Measurements from ENCODE around the gene CALML3.

DNA sequence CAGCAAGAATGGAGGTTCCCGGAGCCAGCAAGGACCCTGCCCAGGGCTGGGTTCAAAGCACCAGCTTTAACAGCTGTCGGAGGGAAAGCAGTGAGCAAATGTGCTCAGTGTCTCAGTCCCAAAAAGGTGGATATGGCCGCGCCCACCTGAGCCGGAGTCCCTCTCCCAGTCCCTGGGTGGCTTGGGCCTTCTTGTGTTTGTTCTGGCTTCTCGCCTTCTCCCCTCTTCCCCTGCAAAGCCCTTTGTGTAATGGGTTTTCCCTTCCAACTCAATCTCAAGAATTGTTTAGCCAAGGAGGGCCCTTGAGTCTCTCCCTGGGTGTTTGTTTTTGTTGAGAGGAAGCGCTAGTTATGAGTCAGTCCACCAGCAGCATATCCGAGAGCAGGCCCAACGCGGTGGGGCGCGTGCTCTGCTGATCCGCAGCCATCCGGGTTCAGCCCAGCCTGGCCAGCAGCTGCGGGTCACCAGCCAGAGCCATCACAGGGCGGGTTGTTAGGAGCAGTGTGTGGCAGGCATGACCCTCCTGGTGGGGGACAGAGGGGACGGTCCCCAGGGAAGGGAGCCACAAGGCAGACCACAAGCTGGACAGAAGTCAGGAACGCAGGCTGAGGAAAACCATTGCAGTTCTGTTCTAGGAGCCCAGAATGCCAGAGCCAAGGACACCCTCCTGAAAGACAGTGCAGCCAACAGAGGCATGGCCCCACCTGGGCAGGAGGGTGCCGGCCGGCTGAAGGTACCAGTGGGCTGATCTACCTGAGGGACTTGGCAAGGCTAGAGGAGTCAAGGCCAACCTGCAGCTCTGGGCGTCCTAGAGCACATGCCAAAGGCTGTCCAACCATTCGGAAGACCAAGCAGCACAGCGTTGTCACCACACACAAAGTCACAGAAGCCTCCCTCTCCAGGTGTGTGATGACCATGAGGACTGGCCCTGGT, 21.3 kb downstream of the CALML3 start:
- TF ChIP-seq, protein P1, sequence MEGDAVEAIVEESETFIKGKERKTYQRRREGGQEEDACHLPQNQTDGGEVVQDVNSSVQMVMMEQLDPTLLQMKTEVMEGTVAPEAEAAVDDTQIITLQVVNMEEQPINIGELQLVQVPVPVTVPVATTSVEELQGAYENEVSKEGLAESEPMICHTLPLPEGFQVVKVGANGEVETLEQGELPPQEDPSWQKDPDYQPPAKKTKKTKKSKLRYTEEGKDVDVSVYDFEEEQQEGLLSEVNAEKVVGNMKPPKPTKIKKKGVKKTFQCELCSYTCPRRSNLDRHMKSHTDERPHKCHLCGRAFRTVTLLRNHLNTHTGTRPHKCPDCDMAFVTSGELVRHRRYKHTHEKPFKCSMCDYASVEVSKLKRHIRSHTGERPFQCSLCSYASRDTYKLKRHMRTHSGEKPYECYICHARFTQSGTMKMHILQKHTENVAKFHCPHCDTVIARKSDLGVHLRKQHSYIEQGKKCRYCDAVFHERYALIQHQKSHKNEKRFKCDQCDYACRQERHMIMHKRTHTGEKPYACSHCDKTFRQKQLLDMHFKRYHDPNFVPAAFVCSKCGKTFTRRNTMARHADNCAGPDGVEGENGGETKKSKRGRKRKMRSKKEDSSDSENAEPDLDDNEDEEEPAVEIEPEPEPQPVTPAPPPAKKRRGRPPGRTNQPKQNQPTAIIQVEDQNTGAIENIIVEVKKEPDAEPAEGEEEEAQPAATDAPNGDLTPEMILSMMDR (IDR thresholded peaks at IDR 0.05; ENCODE audit: poor library complexity, severe bottlenecking): no peak
- no peak for TF ChIP-seq EZH2 (IDR thresholded peaks at IDR 0.05; ENCODE audit: borderline replicate concordance, insufficient read depth, low read length, poor library complexity, severe bottlenecking)
- TF ChIP-seq EP300 (conservative IDR thresholded peaks at IDR 0.05; ENCODE audit: poor library complexity, severe bottlenecking): no peak

All from neural cell (in vitro differentiated cells).